IMR-90 (cell line): ENCODE results near the gene GRID1. TPM values are rescaled to one million over a fixed set of nuclear protein-coding genes. Genes with fewer than 3 reads are reported as not detected.

Source experiments
- ATAC-seq: fragments of 200-7000 bp; cut with Tn5 transposase; 2 replicates; pipeline ENCODE4 v1.9.1; 2020; ENCODE audit warnings: low read depth, mild to moderate bottlenecking, moderate library complexity
- BruUV-seq: library from RNA; stranded (reverse); fragments of 400-500 nt; replicated peaks from 2 replicates; lab custom pipeline; 2021; lab: Mats Ljungman, UMichigan
- CTCF ChIA-PET: fragments of 300-600 bp; formaldehyde crosslinking; extraction: SDS; loops from one replicate; lab custom pipeline; 2021; ENCODE audit warnings: antibody characterized with exemption; lab: Yijun Ruan, JAX
- POLR2A ChIA-PET: fragments of 300-600 bp; sonication (Branson Sonifier 250); formaldehyde crosslinking; loops from one replicate; lab custom pipeline; 2022; ENCODE audit warnings: antibody characterized with exemption; ENCODE audit not compliant: unreplicated experiment; lab: Charles Lee
- DNase-seq: peaks from one replicate; pipeline ENCODE4 v3.0.0; 2013
- H2AFZ ChIP-seq: replicated peaks from 2 replicates; pipeline ENCODE3; 2013; ENCODE audit warnings: low read length, mild to moderate bottlenecking; ENCODE audit not compliant: poor library complexity
- H2AK5ac ChIP-seq: 2 replicates; pipeline ENCODE4 v1.6.1; 2013; ENCODE audit warnings: low read depth, low read length, inconsistent platforms
- H2AK9ac ChIP-seq: replicated peaks from 2 replicates; pipeline ENCODE3; 2013; ENCODE audit warnings: mild to moderate bottlenecking, low read depth, low read length, moderate library complexity; ENCODE audit not compliant: poor library complexity
- H2BK120ac ChIP-seq: 2 replicates; pipeline ENCODE4 v1.6.1; 2013; ENCODE audit warnings: low read depth, low read length, inconsistent platforms
- H2BK15ac ChIP-seq: 3 replicates; pipeline ENCODE4 v1.6.1; 2013; ENCODE audit warnings: low read depth, low read length, inconsistent platforms
- H2BK20ac ChIP-seq: 2 replicates; pipeline ENCODE4 v1.6.1; 2013; ENCODE audit warnings: low read depth, mild to moderate bottlenecking, inconsistent platforms, low read length, moderate library complexity
- H2BK5ac ChIP-seq: 2 replicates; pipeline ENCODE4 v1.6.1; 2013; ENCODE audit warnings: mild to moderate bottlenecking, low read depth, low read length, inconsistent platforms; ENCODE audit not compliant: poor library complexity, severe bottlenecking
- H3K14ac ChIP-seq: replicated peaks from 2 replicates; pipeline ENCODE4 v1.6.1; 2013; ENCODE audit warnings: low read depth, low read length, inconsistent platforms
- H3K18ac ChIP-seq: 2 replicates; pipeline ENCODE4 v1.6.1; 2013; ENCODE audit warnings: low read depth, low read length, control low read depth
- H3K23ac ChIP-seq: 2 replicates; pipeline ENCODE4 v1.6.1; 2013; ENCODE audit warnings: low read depth, low read length, inconsistent platforms
- H3K27ac ChIP-seq: 2 replicates; pipeline ENCODE4 v1.5.1; 2013; ENCODE audit warnings: mild to moderate bottlenecking, control low read depth, low read length; ENCODE audit not compliant: insufficient read depth
- H3K27me3 ChIP-seq: 2 replicates; pipeline ENCODE4 v1.6.1; 2013; ENCODE audit warnings: low read length; ENCODE audit not compliant: control insufficient read depth, insufficient read depth
- H3K36me3 ChIP-seq: 2 replicates; pipeline ENCODE4 v1.6.1; 2013; ENCODE audit warnings: low read length, mixed read lengths; ENCODE audit not compliant: control insufficient read depth, insufficient read depth
- H3K4ac ChIP-seq: 2 replicates; pipeline ENCODE4 v1.6.1; 2013; ENCODE audit warnings: low read depth, low read length, inconsistent platforms
- H3K4me1 ChIP-seq: 2 replicates; pipeline ENCODE4 v1.6.1; 2013; ENCODE audit warnings: low read length, mixed read lengths; ENCODE audit not compliant: control insufficient read depth, insufficient read depth
- H3K4me2 ChIP-seq: 2 replicates; pipeline ENCODE4 v1.6.1; 2013; ENCODE audit warnings: low read depth, mild to moderate bottlenecking, control low read depth, low read length, moderate library complexity
- H3K4me3 ChIP-seq: 2 replicates; pipeline ENCODE4 v1.5.1; 2013; ENCODE audit warnings: low read depth, mild to moderate bottlenecking, control low read depth, low read length, moderate library complexity; ENCODE audit not compliant: insufficient read depth
- H3K56ac ChIP-seq: 2 replicates; pipeline ENCODE4 v1.6.1; 2013; ENCODE audit warnings: low read length, inconsistent platforms; ENCODE audit not compliant: insufficient read depth; ENCODE audit errors: extremely low read depth
- H3K79me1 ChIP-seq, 2 experiments: 2 replicates each; pipeline ENCODE4 v1.6.1; 2013; ENCODE audit warnings: low read length in 2 of 2, inconsistent platforms in 1 of 2, low read depth in 1 of 2
- H3K9ac ChIP-seq: 2 replicates; pipeline ENCODE4 v1.6.1; 2013; ENCODE audit warnings: low read depth, low read length, control low read depth
- H3K9me1 ChIP-seq: 2 replicates; pipeline ENCODE4 v1.6.1; 2013; ENCODE audit warnings: low read length, inconsistent platforms; ENCODE audit not compliant: insufficient read depth
- H3K9me3 ChIP-seq: 2 replicates; pipeline ENCODE4 v1.6.1; 2013; ENCODE audit warnings: low read length; ENCODE audit not compliant: control insufficient read depth, insufficient read depth
- H4K20me1 ChIP-seq: 2 replicates; pipeline ENCODE4 v1.6.1; 2013; ENCODE audit warnings: low read length, inconsistent platforms; ENCODE audit not compliant: insufficient read depth
- H4K5ac ChIP-seq: 2 replicates; pipeline ENCODE4 v1.6.1; 2013; ENCODE audit warnings: mild to moderate bottlenecking, low read depth, low read length, control low read depth
- H4K8ac ChIP-seq, 2 experiments: 2 replicates each; pipeline ENCODE4 v1.6.1; 2013; ENCODE audit warnings: low read depth in 2 of 2, low read length in 2 of 2, control low read depth in 1 of 2, inconsistent platforms in 1 of 2
- H4K91ac ChIP-seq: 2 replicates; pipeline ENCODE4 v1.6.1; 2013; ENCODE audit warnings: low read depth, low read length, inconsistent platforms; ENCODE audit not compliant: insufficient read depth
- BHLHE40 ChIP-seq: fragments of 150-350 bp; IDR thresholded peaks from 2 replicates; pipeline ENCODE4 v1.6.1; 2016; ENCODE audit warnings: mild to moderate bottlenecking, low read depth, low read length
- CEBPB ChIP-seq: IDR thresholded peaks from 2 replicates; pipeline ENCODE4 v1.6.1; 2012; ENCODE audit warnings: low read depth, low read length, improper control_type of control experiment
- CHD1 ChIP-seq: IDR thresholded peaks from 2 replicates; pipeline ENCODE4 v1.6.1; 2012; ENCODE audit warnings: low read depth, low read length, improper control_type of control experiment
- FOS ChIP-seq: fragments of 150-350 bp; IDR thresholded peaks from 2 replicates; pipeline ENCODE4 v1.6.1; 2016; ENCODE audit warnings: low read depth, low read length
- MAFK ChIP-seq: IDR thresholded peaks from 2 replicates; pipeline ENCODE4 v1.6.1; 2012; ENCODE audit warnings: low read depth, low read length, improper control_type of control experiment
- MAZ ChIP-seq: IDR thresholded peaks from 2 replicates; pipeline ENCODE4 v1.6.1; 2012; ENCODE audit warnings: low read depth, mild to moderate bottlenecking, low read length, improper control_type of control experiment, moderate library complexity, borderline replicate concordance
- MXI1 ChIP-seq: IDR thresholded peaks from 2 replicates; pipeline ENCODE4 v1.6.1; 2012; ENCODE audit warnings: low read depth, mild to moderate bottlenecking, low read length, moderate library complexity, borderline replicate concordance
- NFE2L2 ChIP-seq: fragments of 150-350 bp; IDR thresholded peaks from 2 replicates; pipeline ENCODE4 v1.6.1; 2016; ENCODE audit warnings: low read depth, mild to moderate bottlenecking, low read length
- POLR2A ChIP-seq: IDR thresholded peaks from 2 replicates; pipeline ENCODE4 v1.6.1; 2012; ENCODE audit warnings: mild to moderate bottlenecking, low read depth, low read length
- RAD21 ChIP-seq: IDR thresholded peaks from 2 replicates; pipeline ENCODE4 v1.6.1; 2012; ENCODE audit warnings: low read length, improper control_type of control experiment
- RCOR1 ChIP-seq: IDR thresholded peaks from 2 replicates; pipeline ENCODE4 v1.6.1; 2012; ENCODE audit warnings: mild to moderate bottlenecking, low read length, improper control_type of control experiment; ENCODE audit not compliant: insufficient replicate concordance
- RFX5 ChIP-seq: IDR thresholded peaks from 2 replicates; pipeline ENCODE4 v1.8.0; 2012; ENCODE audit warnings: low read depth, mild to moderate bottlenecking, low read length, moderate library complexity
- SMC3 ChIP-seq: fragments of 150-350 bp; IDR thresholded peaks from 2 replicates; pipeline ENCODE4 v1.6.1; 2016; ENCODE audit warnings: low read depth, mild to moderate bottlenecking, antibody characterized with exemption, low read length, moderate library complexity
- WGBS, 2 experiments: methylation state at CpG; one replicate each; pipeline versions ENCODE4 v1.1.5 to v1.1.7; 2013; ENCODE audit warnings: missing lambda C conversion rate in 2 of 2; ENCODE audit not compliant: insufficient read length in 1 of 2; ENCODE audit errors: extremely low coverage in 2 of 2; 5-methylcytosine and 5-hydroxymethylcytosine counted together
- dilution Hi-C: fragments of 300-500 bp; cut with HindIII; formaldehyde crosslinking; loops from one replicate; pipeline ENCODE4 v1.14.3; 2018; ENCODE audit warnings: low sequenced_read_pairs; ENCODE audit not compliant: unreplicated experiment
- in situ Hi-C: fragments of 300-500 bp; cut with MboI; formaldehyde crosslinking; loops from 3 replicates; pipeline ENCODE4 v1.14.3; 2019; ENCODE audit warnings: low sequenced_read_pairs, inconsistent platforms, mixed read lengths
- intact Hi-C: fragments of 100-400 bp; cut with micrococcal nuclease; formaldehyde crosslinking; loops from 2 replicates; pipeline ENCODE4 v1.10.0; 2022
- polyA plus RNA-seq, 3 experiments: library from polyadenylated mRNA; depleted of rRNA; stranded (reverse); fragments of >200 nt; gene quantifications; 2 replicates each; pipeline ENCODE4 v1.2.3, GENCODE V29; 2012; ENCODE audit warnings: low replicate concordance in 1 of 3
- total RNA-seq: library from RNA; depleted of rRNA; stranded (reverse); fragments of >200 nt; gene quantifications from 2 replicates; pipeline ENCODE4 v1.2.3, GENCODE V29; 2012
- TF ChIP-seq, protein P1 (sequence below): conservative IDR thresholded peaks from 2 replicates; pipeline ENCODE4 v1.5.1; 2012; ENCODE audit warnings: mild to moderate bottlenecking, low read depth, low read length, improper control_type of control experiment
- TF ChIP-seq, protein P2 (sequence below): fragments of 150-350 bp; IDR thresholded peaks from 2 replicates; pipeline ENCODE4 v1.6.1; 2016; ENCODE audit warnings: low read depth, mild to moderate bottlenecking, low read length, moderate library complexity, borderline replicate concordance
- TF ChIP-seq, protein P3 (sequence below): fragments of 150-350 bp; IDR thresholded peaks from 2 replicates; pipeline ENCODE4 v1.6.1; 2017; ENCODE audit warnings: mild to moderate bottlenecking, antibody characterized with exemption, low read length, low read depth

The GRID1 gene
- total and polyA plus RNA-seq, 2 of the 4 experiments (the other 2 are of a cell fraction), result not detected

DNA sequence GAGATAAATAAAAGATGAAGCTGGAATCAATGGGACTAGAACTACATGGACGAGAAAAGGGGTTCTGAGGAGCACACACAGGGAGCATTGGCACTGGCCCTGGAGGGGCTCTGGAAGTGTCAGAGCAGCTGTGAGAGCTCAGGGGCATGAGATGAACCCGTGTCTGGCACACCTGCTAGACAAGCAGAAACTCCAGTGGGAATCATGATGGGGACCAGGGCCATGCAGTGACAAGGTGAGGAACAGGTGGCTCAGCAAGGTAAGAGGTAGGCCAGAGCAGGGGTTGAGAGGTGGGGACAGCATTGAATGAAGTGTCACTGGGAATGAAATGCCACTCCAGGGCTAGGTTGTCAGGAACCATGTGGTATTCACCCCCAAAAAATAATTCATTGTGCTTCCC lies 588.5 kb downstream of the GRID1 start:
- no peak for DNase-seq
- H3K9me1 ChIP-seq, result no peaks in the 10 kb centered on the region
- H2AK9ac ChIP-seq, result no peak overlapping the region
- no peak overlapping the region for H3K4ac ChIP-seq
- no peak overlapping the region for H2BK20ac ChIP-seq
- dilution Hi-C loops, result no loop called here
- intact Hi-C loops, result no loop called here
- H2AK5ac ChIP-seq, result no peak overlapping the region
- no peak overlapping the region for H3K18ac ChIP-seq
- no peak for ATAC-seq
- H3K9me3 ChIP-seq, result peaks cover 20% of the 10 kb centered on the region
- no peak overlapping the region for H4K8ac ChIP-seq
- in situ Hi-C loops, result no loop called here
- H2BK120ac ChIP-seq, result no peak overlapping the region
- no peak overlapping the region for H2BK5ac ChIP-seq
- H3K9ac ChIP-seq, result no peak overlapping the region
- no peak overlapping the region for H4K5ac ChIP-seq
- no peak overlapping the region for H3K4me2 ChIP-seq
- TF ChIP-seq, protein P1, sequence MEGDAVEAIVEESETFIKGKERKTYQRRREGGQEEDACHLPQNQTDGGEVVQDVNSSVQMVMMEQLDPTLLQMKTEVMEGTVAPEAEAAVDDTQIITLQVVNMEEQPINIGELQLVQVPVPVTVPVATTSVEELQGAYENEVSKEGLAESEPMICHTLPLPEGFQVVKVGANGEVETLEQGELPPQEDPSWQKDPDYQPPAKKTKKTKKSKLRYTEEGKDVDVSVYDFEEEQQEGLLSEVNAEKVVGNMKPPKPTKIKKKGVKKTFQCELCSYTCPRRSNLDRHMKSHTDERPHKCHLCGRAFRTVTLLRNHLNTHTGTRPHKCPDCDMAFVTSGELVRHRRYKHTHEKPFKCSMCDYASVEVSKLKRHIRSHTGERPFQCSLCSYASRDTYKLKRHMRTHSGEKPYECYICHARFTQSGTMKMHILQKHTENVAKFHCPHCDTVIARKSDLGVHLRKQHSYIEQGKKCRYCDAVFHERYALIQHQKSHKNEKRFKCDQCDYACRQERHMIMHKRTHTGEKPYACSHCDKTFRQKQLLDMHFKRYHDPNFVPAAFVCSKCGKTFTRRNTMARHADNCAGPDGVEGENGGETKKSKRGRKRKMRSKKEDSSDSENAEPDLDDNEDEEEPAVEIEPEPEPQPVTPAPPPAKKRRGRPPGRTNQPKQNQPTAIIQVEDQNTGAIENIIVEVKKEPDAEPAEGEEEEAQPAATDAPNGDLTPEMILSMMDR, result no peak
- no peak for TF ChIP-seq NFE2L2
- TF ChIP-seq RFX5, result no peak
- TF ChIP-seq MXI1, result no peak
- TF ChIP-seq, protein P2, sequence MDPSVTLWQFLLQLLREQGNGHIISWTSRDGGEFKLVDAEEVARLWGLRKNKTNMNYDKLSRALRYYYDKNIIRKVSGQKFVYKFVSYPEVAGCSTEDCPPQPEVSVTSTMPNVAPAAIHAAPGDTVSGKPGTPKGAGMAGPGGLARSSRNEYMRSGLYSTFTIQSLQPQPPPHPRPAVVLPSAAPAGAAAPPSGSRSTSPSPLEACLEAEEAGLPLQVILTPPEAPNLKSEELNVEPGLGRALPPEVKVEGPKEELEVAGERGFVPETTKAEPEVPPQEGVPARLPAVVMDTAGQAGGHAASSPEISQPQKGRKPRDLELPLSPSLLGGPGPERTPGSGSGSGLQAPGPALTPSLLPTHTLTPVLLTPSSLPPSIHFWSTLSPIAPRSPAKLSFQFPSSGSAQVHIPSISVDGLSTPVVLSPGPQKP, result no peak
- no peak for TF ChIP-seq POLR2A
- no peak for TF ChIP-seq CHD1
- TF ChIP-seq SMC3, result no peak
- TF ChIP-seq FOS, result no peak
- TF ChIP-seq MAZ, result no peak
- TF ChIP-seq MAFK, result no peak
- no peak for TF ChIP-seq RCOR1
- no peak for TF ChIP-seq BHLHE40
- TF ChIP-seq RAD21, result no peak
- TF ChIP-seq CEBPB, result no peak
- TF ChIP-seq, protein P3, sequence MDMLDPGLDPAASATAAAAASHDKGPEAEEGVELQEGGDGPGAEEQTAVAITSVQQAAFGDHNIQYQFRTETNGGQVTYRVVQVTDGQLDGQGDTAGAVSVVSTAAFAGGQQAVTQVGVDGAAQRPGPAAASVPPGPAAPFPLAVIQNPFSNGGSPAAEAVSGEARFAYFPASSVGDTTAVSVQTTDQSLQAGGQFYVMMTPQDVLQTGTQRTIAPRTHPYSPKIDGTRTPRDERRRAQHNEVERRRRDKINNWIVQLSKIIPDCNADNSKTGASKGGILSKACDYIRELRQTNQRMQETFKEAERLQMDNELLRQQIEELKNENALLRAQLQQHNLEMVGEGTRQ, result no peak
- H3K36me3 ChIP-seq, result no peaks in the 10 kb centered on the region
- no peak overlapping the region for H4K91ac ChIP-seq
- H4K20me1 ChIP-seq, result no peaks in the 10 kb centered on the region
- BruUV-seq, result no TSS peak
- no peak overlapping the region for H2AFZ ChIP-seq
- no peak overlapping the region for H3K56ac ChIP-seq
- CTCF ChIA-PET, result no interaction called here
- H3K4me3 ChIP-seq, result no peak overlapping the region
- H3K4me1 ChIP-seq, result no peaks in the 10 kb centered on the region
- POLR2A ChIA-PET, result interaction anchor here (0.5 kb wide), 1 partner anchor 89 kb away, joined by 8 read pairs; no protein-coding TSS in a partner anchor
- H3K27ac ChIP-seq, result no peak overlapping the region
- H3K79me1 ChIP-seq, result no peaks in the 10 kb centered on the region
- no peak overlapping the region for H3K23ac ChIP-seq
- H3K14ac ChIP-seq, result no peak overlapping the region
- no peak overlapping the region for H2BK15ac ChIP-seq
- no peaks in the 10 kb centered on the region for H3K27me3 ChIP-seq
- 0% methylated on average over 2 of the region's 2 CpGs; no CpG with 5 or more reads in 1 of the 2 experiments for WGBS, 2 experiments
